ENCODE measurements around the gene OR6C2. TPM values are rescaled to one million over a fixed set of nuclear protein-coding genes. Genes with fewer than 3 reads are reported as not detected.
"Not testable (repeated sequence)": the region's sequence is repeated elsewhere in the genome, so short reads cannot be mapped to it uniquely, and the experiment has no call there.

Gene OR6C2
- total RNA-seq, 4 donors from 2014 or later: 0.60 TPM; not detected in 3

- in situ Hi-C loops (cut with MboI; ENCODE audit: low pct_ligation_motif_present in 1 of 4, low pct_unique_long_range_greater_than_20kb in 1 of 4, low sequenced_read_pairs in 3 of 4) (no loop called here), intact Hi-C loops (cut with DNase I; ENCODE audit: low total_unique reads) (no loop called here)
- no peaks in the 10 kb centered on the region for H3K27me3 ChIP-seq
- no peak within 1 kb of the TSS for H3K27ac ChIP-seq
- H3K36me3 ChIP-seq: no peaks in the 10 kb centered on the region
- H3K4me1 ChIP-seq: no peaks in the 10 kb centered on the region
- TF ChIP-seq POLR2AphosphoS5 (IDR thresholded peaks at IDR 0.05) (no peak), POLR2A (IDR thresholded peaks at IDR 0.05) (no peak), EP300 (IDR thresholded peaks at IDR 0.05; ENCODE audit: low read depth) (no peak)
- TF ChIP-seq, protein P1, sequence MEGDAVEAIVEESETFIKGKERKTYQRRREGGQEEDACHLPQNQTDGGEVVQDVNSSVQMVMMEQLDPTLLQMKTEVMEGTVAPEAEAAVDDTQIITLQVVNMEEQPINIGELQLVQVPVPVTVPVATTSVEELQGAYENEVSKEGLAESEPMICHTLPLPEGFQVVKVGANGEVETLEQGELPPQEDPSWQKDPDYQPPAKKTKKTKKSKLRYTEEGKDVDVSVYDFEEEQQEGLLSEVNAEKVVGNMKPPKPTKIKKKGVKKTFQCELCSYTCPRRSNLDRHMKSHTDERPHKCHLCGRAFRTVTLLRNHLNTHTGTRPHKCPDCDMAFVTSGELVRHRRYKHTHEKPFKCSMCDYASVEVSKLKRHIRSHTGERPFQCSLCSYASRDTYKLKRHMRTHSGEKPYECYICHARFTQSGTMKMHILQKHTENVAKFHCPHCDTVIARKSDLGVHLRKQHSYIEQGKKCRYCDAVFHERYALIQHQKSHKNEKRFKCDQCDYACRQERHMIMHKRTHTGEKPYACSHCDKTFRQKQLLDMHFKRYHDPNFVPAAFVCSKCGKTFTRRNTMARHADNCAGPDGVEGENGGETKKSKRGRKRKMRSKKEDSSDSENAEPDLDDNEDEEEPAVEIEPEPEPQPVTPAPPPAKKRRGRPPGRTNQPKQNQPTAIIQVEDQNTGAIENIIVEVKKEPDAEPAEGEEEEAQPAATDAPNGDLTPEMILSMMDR (IDR thresholded peaks at IDR 0.05): no peak
- WGBS, 2 donors (ENCODE audit: low coverage in 1 of 2): 86 to 89% methylated on average over 4 of the region's 4 CpGs
- no peaks in the 10 kb centered on the region for H3K9me3 ChIP-seq
- H3K4me3 ChIP-seq: no peak within 1 kb of the TSS
- no peak for DNase-seq
These were observed 17.9 kb upstream of the OR6C2 start, which contains the start of gene OR6C76 for GRCh38 chr12:55425954-55426353. TSS of gene OR6C76 (plus strand) at chr12:55426254. CDS start at chr12:55426254, 0 bp downstream.

GRCh38 chr12:55428331-55429243 is 15.3 kb upstream of the OR6C2 start:
- no peak for DNase-seq
- Histone ChIP-seq H3K27ac (no peak overlapping the region), H3K36me3 (no peaks in the 10 kb centered on the region), H3K9me3 (no peaks in the 10 kb centered on the region), H3K4me3 (no peak overlapping the region), H3K27me3 (no peaks in the 10 kb centered on the region), H3K4me1 (no peaks in the 10 kb centered on the region)
- intact Hi-C loops (cut with DNase I; ENCODE audit: low total_unique reads): no loop called here
- TF ChIP-seq EP300 (IDR thresholded peaks at IDR 0.05; ENCODE audit: low read depth) (no peak), POLR2AphosphoS5 (IDR thresholded peaks at IDR 0.05) (no peak)
- in situ Hi-C loops (cut with MboI; ENCODE audit: low pct_ligation_motif_present in 1 of 4, low pct_unique_long_range_greater_than_20kb in 1 of 4, low sequenced_read_pairs in 3 of 4): no loop called here
- 28 to 46% methylated on average over 1 of the region's 1 CpG for WGBS, 2 donors (ENCODE audit: low coverage in 1 of 2)

DNA sequence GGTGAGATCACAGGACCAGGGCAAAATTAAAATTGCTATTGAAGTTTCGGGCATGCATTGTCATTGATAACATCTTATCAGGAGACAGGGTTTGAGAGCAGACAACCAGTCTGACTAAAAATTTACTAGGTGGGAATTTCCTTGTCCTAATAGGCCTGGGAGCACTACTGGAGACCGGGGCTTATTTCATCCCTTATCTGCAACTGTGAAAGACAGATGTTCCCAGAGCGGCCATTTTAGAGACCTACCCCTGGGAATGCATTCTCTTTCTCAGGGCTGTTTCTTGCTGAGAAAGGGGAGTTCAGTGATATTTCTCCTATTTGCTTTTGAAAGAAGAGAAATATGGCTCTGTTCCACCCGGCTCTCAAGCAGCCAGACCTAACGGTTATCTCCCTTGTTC is 2.6 kb upstream of the OR6C2 start:
- H3K27me3 ChIP-seq; H3K9me3 ChIP-seq; H3K4me3 ChIP-seq; H3K27ac ChIP-seq; DNase-seq; intact Hi-C loops (cut with DNase I; ENCODE audit: low total_unique reads); in situ Hi-C loops (cut with MboI; ENCODE audit: low pct_ligation_motif_present in 1 of 4, low pct_unique_long_range_greater_than_20kb in 1 of 4, low sequenced_read_pairs in 3 of 4); H3K36me3 ChIP-seq; H3K4me1 ChIP-seq: not testable (repeated sequence)
- 54 to 79% methylated on average over 3 to 5 of the region's 5 CpGs for WGBS, 2 donors (ENCODE audit: low coverage in 1 of 2)

GRCh38 chr12:55445357-55445756 is 1.5 kb downstream of the OR6C2 start:
- Histone ChIP-seq H3K27me3 (no peaks in the 10 kb centered on the region), H3K4me3 (no peak overlapping the region), H3K36me3 (no peaks in the 10 kb centered on the region), H3K9me3 (no peaks in the 10 kb centered on the region), H3K4me1 (no peaks in the 10 kb centered on the region), H3K27ac (no peak overlapping the region)
- in situ Hi-C loops (cut with MboI; ENCODE audit: low pct_ligation_motif_present in 1 of 4, low pct_unique_long_range_greater_than_20kb in 1 of 4, low sequenced_read_pairs in 3 of 4): no loop called here
- DNase-seq: no peak
- TF ChIP-seq POLR2AphosphoS5 (IDR thresholded peaks at IDR 0.05) (no peak), EP300 (IDR thresholded peaks at IDR 0.05; ENCODE audit: low read depth) (no peak), POLR2A (IDR thresholded peaks at IDR 0.05) (no peak)
- TF ChIP-seq, protein P1 (IDR thresholded peaks at IDR 0.05): no peak
- WGBS, 2 donors (ENCODE audit: low coverage in 1 of 2): 98 to 100% methylated on average over 1 of the region's 1 CpG
- intact Hi-C loops (cut with DNase I; ENCODE audit: low total_unique reads): no loop called here

DNA sequence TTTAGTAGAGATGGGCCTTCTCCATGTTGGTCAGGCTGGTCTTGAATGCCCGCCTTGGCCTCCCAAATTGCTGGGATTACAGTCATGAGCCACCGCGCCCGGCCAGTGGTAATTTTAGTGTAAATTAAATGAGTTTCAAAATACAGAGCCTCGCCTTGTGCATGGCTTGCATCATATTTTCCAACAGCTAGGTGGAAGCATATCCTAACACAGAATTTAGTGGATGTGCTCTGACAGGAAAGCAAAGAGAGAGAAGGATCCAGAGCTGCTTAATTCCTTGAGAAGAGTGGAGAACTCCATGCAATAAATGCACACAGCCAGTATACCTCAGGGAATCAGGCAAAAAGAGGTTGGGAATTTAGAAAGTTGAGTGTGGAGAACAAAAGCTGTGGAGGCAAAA is 2.5 kb downstream of the OR6C2 start:
- Histone ChIP-seq H3K4me3 (no peak overlapping the region), H3K27ac (no peak overlapping the region), H3K9me3 (no peaks in the 10 kb centered on the region), H3K4me1 (no peaks in the 10 kb centered on the region), H3K36me3 (no peaks in the 10 kb centered on the region), H3K27me3 (no peaks in the 10 kb centered on the region)
- in situ Hi-C loops (cut with MboI; ENCODE audit: low pct_ligation_motif_present in 1 of 4, low pct_unique_long_range_greater_than_20kb in 1 of 4, low sequenced_read_pairs in 3 of 4): no loop called here
- no peak for DNase-seq
- no peak for TF ChIP-seq EP300 (IDR thresholded peaks at IDR 0.05; ENCODE audit: low read depth)
- TF ChIP-seq POLR2A (IDR thresholded peaks at IDR 0.05): no peak
- intact Hi-C loops (cut with DNase I; ENCODE audit: low total_unique reads): no loop called here
- WGBS, 2 donors (ENCODE audit: low coverage in 1 of 2): 66% methylated on average over 5 of the region's 5 CpGs; no CpG with 5 or more reads in 1 of the 2 donors

Data from transverse colon (tissue), 4 donors.